HG02623 (cell line): Measurements from ENCODE around the gene TEPSIN.

Source experiments
- ATAC-seq: cut with Tn5 transposase; IDR thresholded peaks from one replicate; pipeline ENCODE4 v1.9.1; 2021; ENCODE audit warnings: moderate library complexity; ENCODE audit not compliant: unreplicated experiment

Gene TEPSIN

GRCh38 chr17:81222906-81223761, 15.7 kb downstream of the TEPSIN start, which contains the start of gene CEP131:
Gene CEP131, minus strand, starts transcription at chr17:81222965. Its CDS starts 2,909 bp downstream, at chr17:81220056.
- ATAC-seq, result peak; percentile 86

- ATAC-seq, result peak; percentile 5
Measured at GRCh38 chr17:81222620-81222905, 16.3 kb downstream of the TEPSIN start.

GRCh38 chr17:81221842-81222619, 16.8 kb downstream of the TEPSIN start:
- ATAC-seq, result no peak

- ATAC-seq, result no peak
Measured at GRCh38 chr17:81221371-81221841, 17.4 kb downstream of the TEPSIN start.

GRCh38 chr17:81219476-81220180, 19.2 kb downstream of the TEPSIN start:
- no peak for ATAC-seq

GRCh38 chr17:81218991-81219390, 19.9 kb downstream of the TEPSIN start:
- no peak for ATAC-seq

- no peak for ATAC-seq
Measured at GRCh38 chr17:81218459-81218858, 20.4 kb downstream of the TEPSIN start.

GRCh38 chr17:81217491-81217890, 21.4 kb downstream of the TEPSIN start:
- ATAC-seq, result no peak

- ATAC-seq, result no peak
Measured at GRCh38 chr17:81213978-81214377, 24.9 kb downstream of the TEPSIN start.

GRCh38 chr17:81212365-81212764, 26.5 kb downstream of the TEPSIN start:
- ATAC-seq, result no peak

GRCh38 chr17:81210868-81211267, 28.0 kb downstream of the TEPSIN start:
- ATAC-seq, result no peak

GRCh38 chr17:81210466-81210865, 28.4 kb downstream of the TEPSIN start:
- ATAC-seq, result no peak

- ATAC-seq, result no peak
Measured at GRCh38 chr17:81209141-81209540, 29.7 kb downstream of the TEPSIN start.

- ATAC-seq, result no peak
Measured at GRCh38 chr17:81208651-81209050, 30.2 kb downstream of the TEPSIN start.

GRCh38 chr17:81207610-81208581, 31.0 kb downstream of the TEPSIN start:
- no peak for ATAC-seq

GRCh38 chr17:81206657-81207056, 32.2 kb downstream of the TEPSIN start:
- no peak for ATAC-seq

GRCh38 chr17:81206166-81206565, 32.7 kb downstream of the TEPSIN start:
- ATAC-seq, result no peak

- ATAC-seq, result no peak
Measured at GRCh38 chr17:81204578-81204977, 34.3 kb downstream of the TEPSIN start.

GRCh38 chr17:81203136-81203535, 35.7 kb downstream of the TEPSIN start:
- ATAC-seq, result no peak

GRCh38 chr17:81202318-81202717, 36.5 kb downstream of the TEPSIN start:
- ATAC-seq, result no peak
